HepG2 (cell line): Measurements from ENCODE around the gene CALM1. TPM values are rescaled to one million over a fixed set of nuclear protein-coding genes. Genes with fewer than 3 reads are reported as not detected.

Experiments used
- FOXJ3 ChIP-seq: sonication (generic); formaldehyde crosslinking; IDR thresholded peaks from 2 replicates; pipeline ENCODE4 v1.4.0; 2020; ENCODE audit warnings: missing genetic modification reagents, mild to moderate bottlenecking, borderline replicate concordance
- HDAC6 ChIP-seq: fragments of 200-600 bp; sonication (generic); IDR thresholded peaks from 2 replicates; pipeline ENCODE4 v1.7.0; 2017; ENCODE audit warnings: mild to moderate bottlenecking, antibody characterized with exemption, low read length, low read depth
- HNRNPUL1 ChIP-seq: fragments of 200-400 bp; formaldehyde crosslinking; IDR thresholded peaks from 2 replicates; pipeline ENCODE4 v1.6.1; 2017; ENCODE audit warnings: low read depth, mild to moderate bottlenecking, low read length, moderate library complexity
- KMT2B ChIP-seq: IDR thresholded peaks from 2 replicates; pipeline ENCODE4 v1.6.1; 2016; ENCODE audit warnings: missing genetic modification reagents, missing compliant biosample characterization
- SKI ChIP-seq: fragments of 450-650 bp; IDR thresholded peaks from one replicate; pipeline ENCODE4 v1.6.1; 2018; ENCODE audit warnings: mild to moderate bottlenecking; ENCODE audit not compliant: partially characterized antibody
- THYN1 ChIP-seq: sonication (generic); formaldehyde crosslinking; IDR thresholded peaks from 2 replicates; pipeline ENCODE4 v1.8.1; 2023; ENCODE audit warnings: low read depth, mild to moderate bottlenecking, moderate library complexity, missing genetic modification reagents, borderline replicate concordance
- ZBTB14 ChIP-seq: sonication (generic); formaldehyde crosslinking; IDR thresholded peaks from 2 replicates; pipeline ENCODE4 v1.4.0; 2020; ENCODE audit warnings: missing genetic modification reagents
- ZBTB40 ChIP-seq, 2 experiments: fragments of 450-650 bp in 1 of 2; sonication (generic) in 1 of 2; formaldehyde crosslinking in 1 of 2; IDR thresholded peaks; 2 replicates each; pipeline versions ENCODE4 v1.6.1 to v1.8.0; 2016 to 2022; ENCODE audit warnings: antibody characterized with exemption in 1 of 2, mild to moderate bottlenecking in 1 of 2, missing genetic modification reagents in 1 of 2
- ZNF335 ChIP-seq: sonication (generic); formaldehyde crosslinking; IDR thresholded peaks from 2 replicates; pipeline ENCODE4 v1.4.0; 2020; ENCODE audit warnings: missing genetic modification reagents
- polyA plus RNA-seq, 8 experiments: library from polyadenylated mRNA; depleted of rRNA in 3 of 8; stranded (reverse) in 7 of 8; unstranded in 1 of 8; fragments of >200 nt; fragmentation: Illumina TruSeq in 4 of 8; extraction: Trizol in 4 of 8; gene quantifications; 2 replicates each; pipeline versions ENCODE4 v1.2.1 to v1.2.3, GENCODE V29; 2011 to 2016; ENCODE audit warnings: low read depth in 4 of 8, missing spikeins in 1 of 8, mixed read lengths in 1 of 8; ENCODE audit not compliant: insufficient read depth in 1 of 8
- total RNA-seq, 5 experiments: library from RNA; depleted of rRNA; stranded (reverse); fragments of >200 nt; fragmentation: Illumina TruSeq; extraction: Trizol; gene quantifications; 2 replicates each; pipeline ENCODE4 v1.2.3, GENCODE V29; 2016; ENCODE audit warnings: low read depth in 1 of 5

Gene CALM1
- total and polyA plus RNA-seq, 2 of the 13 experiments (the other 11 are each of a cell fraction or from before 2014, with no cell fraction given) = 110 to 238 TPM

GRCh38 chr14:90402016-90402415 is 5.2 kb downstream of the CALM1 start (continued):
- no peak for TF ChIP-seq ZBTB40 (IDR thresholded peaks at IDR 0.05)
- no peak for TF ChIP-seq ZBTB40 (CRISPR knock-in tag; IDR thresholded peaks at IDR 0.05)
- TF ChIP-seq ZBTB14 (CRISPR knock-in tag) = no peak
- no peak for TF ChIP-seq KMT2B (CRISPR knock-in tag)
- TF ChIP-seq HDAC6 = no peak
- TF ChIP-seq THYN1 (CRISPR knock-in tag) = no peak
- no peak for TF ChIP-seq HNRNPUL1
- no peak for TF ChIP-seq SKI
- no peak for TF ChIP-seq FOXJ3 (CRISPR knock-in tag)
- no peak for TF ChIP-seq ZNF335
